HepG2 (cell line): ENCODE measurements around the gene HEXA.

Experiments
- RAD21 ChIP-seq: fragments of 450-650 bp; formaldehyde crosslinking; IDR thresholded peaks from 2 replicates; pipeline ENCODE4 v1.5.0; 2020; ENCODE audit warnings: mild to moderate bottlenecking
- ZNF33A ChIP-seq: sonication (generic); formaldehyde crosslinking; IDR thresholded peaks from 2 replicates; pipeline ENCODE4 v1.5.1; 2020; ENCODE audit warnings: missing genetic modification reagents, mild to moderate bottlenecking, moderate library complexity, borderline replicate concordance

- TF ChIP-seq ZNF33A (CRISPR knock-in tag) = no peak
- no peak for TF ChIP-seq RAD21 (CRISPR knock-in tag)
These were observed 31.1 kb upstream of the HEXA start for GRCh38 chr15:72406936-72407335.
